Measurements from ENCODE around the gene OAS3. TPM values are rescaled to one million over a fixed set of nuclear protein-coding genes. Genes with fewer than 3 reads are reported as not detected.

OAS3 gene
- total and polyA plus RNA-seq, 10 of the 15 experiments (the other 5 are each of a cell fraction or from before 2014, with no cell fraction given): 5.1 to 107 (median 18.0) TPM

GRCh38 chr12:113006641-113007040 is 68.4 kb downstream of the OAS3 start:
- Histone ChIP-seq H3K27ac (ENCODE audit: control insufficient read depth, insufficient read depth) (no peak overlapping the region), H3K9ac (ENCODE audit: control insufficient read depth, insufficient read depth, low read length) (no peak overlapping the region), H4K20me1 (ENCODE audit: control insufficient read depth, insufficient read depth) (no peaks in the 10 kb centered on the region), H3K79me2 (ENCODE audit: control insufficient read depth, insufficient read depth, low read length) (no peaks in the 10 kb centered on the region), H3K9me3 (replicated peaks; ENCODE audit: control insufficient read depth, insufficient read depth, low read length) (no peaks in the 10 kb centered on the region; the same call in 2 of the 3 replicates), H2AFZ (ENCODE audit: control insufficient read depth, low read depth, low read length) (no peak overlapping the region), H3K27me3 (replicated peaks in 1 of 2; ENCODE audit: control insufficient read depth in 2 of 2, insufficient read depth in 2 of 2, low read length in 1 of 2) (no peaks in the 10 kb centered on the region), H3K4me3 (no peak overlapping the region), H3K4me2 (ENCODE audit: control insufficient read depth, insufficient read depth) (no peak overlapping the region), H3K36me3 (ENCODE audit: control insufficient read depth in 2 of 2, insufficient read depth in 2 of 2, low read length in 1 of 2) (peaks cover 15 to 64% of the 10 kb centered on the region in 2 experiments), H3K4me1 (ENCODE audit: control insufficient read depth, insufficient read depth, low read length) (no peaks in the 10 kb centered on the region)
- ChIA-PET POLR2A (interaction anchor here (0.8 kb wide), 1 partner anchor 99 kb away, joined by 3 read pairs; no protein-coding TSS in a partner anchor), SMC1A (ENCODE audit: uncharacterized antibody, unreplicated experiment) (interaction anchor here (1.0 to 1.5 kb wide), 3 partner anchors 14 to 105 kb away, joined by 3 to 7 read pairs (median 4); no protein-coding TSS in a partner anchor), CTCF (interaction anchor here (1.0 to 2.6 kb wide), 5 partner anchors 10 to 106 kb away, joined by 3 to 14 read pairs (median 4); no protein-coding TSS in a partner anchor), RAD21 (ENCODE audit: unreplicated experiment) (interaction anchor here (1.1 to 1.4 kb wide), 2 partner anchors 14 to 43 kb away, joined by 3 read pairs; no protein-coding TSS in a partner anchor)
- no peak for DNase-seq (ENCODE audit: low read depth, low spot score)
- intact Hi-C loops (cut with micrococcal nuclease; ENCODE audit: unreplicated experiment) (no loop called here), in situ Hi-C loops (cut with MboI) (no loop called here)
- WGBS (ENCODE audit: insufficient coverage, insufficient replicate concordance, low lambda C conversion rate, missing lambda C conversion rate): 93% methylated on average over 6 of the region's 6 CpGs
- no peak for ATAC-seq
- no TSS peak for BruUV-seq (replicated peaks)
- FAIRE-seq: no peak
- TF ChIP-seq SMC3 (IDR thresholded peaks at IDR 0.05; ENCODE audit: borderline replicate concordance, low read length) (no peak), CEBPB (IDR thresholded peaks at IDR 0.05; ENCODE audit: borderline replicate concordance in 1 of 2, low read depth in 2 of 2, low read length in 2 of 2) (no peak), EGR1 (IDR thresholded peaks at IDR 0.05; ENCODE audit: borderline replicate concordance in 1 of 2, low read depth in 2 of 2, low read length in 2 of 2) (no peak), USF1 (IDR thresholded peaks at IDR 0.05; ENCODE audit: borderline replicate concordance, extremely low read length, insufficient read depth, low read depth, low read length) (no peak), ESRRA (IDR thresholded peaks at IDR 0.05; ENCODE audit: low read length) (no peak), IKZF1 (conservative IDR thresholded peaks at IDR 0.05) (no peak), ETV6 (conservative IDR thresholded peaks at IDR 0.05 in 1 of 2, IDR thresholded peaks at IDR 0.05 in 1 of 2; ENCODE audit: borderline replicate concordance in 1 of 2, low read depth in 1 of 2) (no peak)
- TF ChIP-seq, protein P1, sequence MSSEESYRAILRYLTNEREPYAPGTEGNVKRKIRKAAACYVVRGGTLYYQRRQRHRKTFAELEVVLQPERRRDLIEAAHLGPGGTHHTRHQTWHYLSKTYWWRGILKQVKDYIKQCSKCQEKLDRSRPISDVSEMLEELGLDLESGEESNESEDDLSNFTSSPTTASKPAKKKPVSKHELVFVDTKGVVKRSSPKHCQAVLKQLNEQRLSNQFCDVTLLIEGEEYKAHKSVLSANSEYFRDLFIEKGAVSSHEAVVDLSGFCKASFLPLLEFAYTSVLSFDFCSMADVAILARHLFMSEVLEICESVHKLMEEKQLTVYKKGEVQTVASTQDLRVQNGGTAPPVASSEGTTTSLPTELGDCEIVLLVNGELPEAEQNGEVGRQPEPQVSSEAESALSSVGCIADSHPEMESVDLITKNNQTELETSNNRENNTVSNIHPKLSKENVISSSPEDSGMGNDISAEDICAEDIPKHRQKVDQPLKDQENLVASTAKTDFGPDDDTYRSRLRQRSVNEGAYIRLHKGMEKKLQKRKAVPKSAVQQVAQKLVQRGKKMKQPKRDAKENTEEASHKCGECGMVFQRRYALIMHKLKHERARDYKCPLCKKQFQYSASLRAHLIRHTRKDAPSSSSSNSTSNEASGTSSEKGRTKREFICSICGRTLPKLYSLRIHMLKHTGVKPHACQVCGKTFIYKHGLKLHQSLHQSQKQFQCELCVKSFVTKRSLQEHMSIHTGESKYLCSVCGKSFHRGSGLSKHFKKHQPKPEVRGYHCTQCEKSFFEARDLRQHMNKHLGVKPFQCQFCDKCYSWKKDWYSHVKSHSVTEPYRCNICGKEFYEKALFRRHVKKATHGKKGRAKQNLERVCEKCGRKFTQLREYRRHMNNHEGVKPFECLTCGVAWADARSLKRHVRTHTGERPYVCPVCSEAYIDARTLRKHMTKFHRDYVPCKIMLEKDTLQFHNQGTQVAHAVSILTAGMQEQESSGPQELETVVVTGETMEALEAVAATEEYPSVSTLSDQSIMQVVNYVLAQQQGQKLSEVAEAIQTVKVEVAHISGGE (CRISPR knock-in tag; IDR thresholded peaks at IDR 0.05): no peak
- TF ChIP-seq, protein P2, sequence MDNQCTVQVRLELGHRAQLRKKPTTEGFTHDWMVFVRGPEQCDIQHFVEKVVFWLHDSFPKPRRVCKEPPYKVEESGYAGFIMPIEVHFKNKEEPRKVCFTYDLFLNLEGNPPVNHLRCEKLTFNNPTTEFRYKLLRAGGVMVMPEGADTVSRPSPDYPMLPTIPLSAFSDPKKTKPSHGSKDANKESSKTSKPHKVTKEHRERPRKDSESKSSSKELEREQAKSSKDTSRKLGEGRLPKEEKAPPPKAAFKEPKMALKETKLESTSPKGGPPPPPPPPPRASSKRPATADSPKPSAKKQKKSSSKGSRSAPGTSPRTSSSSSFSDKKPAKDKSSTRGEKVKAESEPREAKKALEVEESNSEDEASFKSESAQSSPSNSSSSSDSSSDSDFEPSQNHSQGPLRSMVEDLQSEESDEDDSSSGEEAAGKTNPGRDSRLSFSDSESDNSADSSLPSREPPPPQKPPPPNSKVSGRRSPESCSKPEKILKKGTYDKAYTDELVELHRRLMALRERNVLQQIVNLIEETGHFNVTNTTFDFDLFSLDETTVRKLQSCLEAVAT (IDR thresholded peaks at IDR 0.05): no peak
- TF ChIP-seq, protein P3, sequence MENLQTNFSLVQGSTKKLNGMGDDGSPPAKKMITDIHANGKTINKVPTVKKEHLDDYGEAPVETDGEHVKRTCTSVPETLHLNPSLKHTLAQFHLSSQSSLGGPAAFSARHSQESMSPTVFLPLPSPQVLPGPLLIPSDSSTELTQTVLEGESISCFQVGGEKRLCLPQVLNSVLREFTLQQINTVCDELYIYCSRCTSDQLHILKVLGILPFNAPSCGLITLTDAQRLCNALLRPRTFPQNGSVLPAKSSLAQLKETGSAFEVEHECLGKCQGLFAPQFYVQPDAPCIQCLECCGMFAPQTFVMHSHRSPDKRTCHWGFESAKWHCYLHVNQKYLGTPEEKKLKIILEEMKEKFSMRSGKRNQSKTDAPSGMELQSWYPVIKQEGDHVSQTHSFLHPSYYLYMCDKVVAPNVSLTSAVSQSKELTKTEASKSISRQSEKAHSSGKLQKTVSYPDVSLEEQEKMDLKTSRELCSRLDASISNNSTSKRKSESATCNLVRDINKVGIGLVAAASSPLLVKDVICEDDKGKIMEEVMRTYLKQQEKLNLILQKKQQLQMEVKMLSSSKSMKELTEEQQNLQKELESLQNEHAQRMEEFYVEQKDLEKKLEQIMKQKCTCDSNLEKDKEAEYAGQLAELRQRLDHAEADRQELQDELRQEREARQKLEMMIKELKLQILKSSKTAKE (IDR thresholded peaks at IDR 0.05; ENCODE audit: low read depth, poor library complexity, severe bottlenecking): no peak
- TF ChIP-seq, protein P4, sequence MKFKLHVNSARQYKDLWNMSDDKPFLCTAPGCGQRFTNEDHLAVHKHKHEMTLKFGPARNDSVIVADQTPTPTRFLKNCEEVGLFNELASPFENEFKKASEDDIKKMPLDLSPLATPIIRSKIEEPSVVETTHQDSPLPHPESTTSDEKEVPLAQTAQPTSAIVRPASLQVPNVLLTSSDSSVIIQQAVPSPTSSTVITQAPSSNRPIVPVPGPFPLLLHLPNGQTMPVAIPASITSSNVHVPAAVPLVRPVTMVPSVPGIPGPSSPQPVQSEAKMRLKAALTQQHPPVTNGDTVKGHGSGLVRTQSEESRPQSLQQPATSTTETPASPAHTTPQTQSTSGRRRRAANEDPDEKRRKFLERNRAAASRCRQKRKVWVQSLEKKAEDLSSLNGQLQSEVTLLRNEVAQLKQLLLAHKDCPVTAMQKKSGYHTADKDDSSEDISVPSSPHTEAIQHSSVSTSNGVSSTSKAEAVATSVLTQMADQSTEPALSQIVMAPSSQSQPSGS (IDR thresholded peaks at IDR 0.05; ENCODE audit: low read length): no peak
